Measurements from ENCODE around the gene ARPP21.

ARPP21 gene

DNA sequence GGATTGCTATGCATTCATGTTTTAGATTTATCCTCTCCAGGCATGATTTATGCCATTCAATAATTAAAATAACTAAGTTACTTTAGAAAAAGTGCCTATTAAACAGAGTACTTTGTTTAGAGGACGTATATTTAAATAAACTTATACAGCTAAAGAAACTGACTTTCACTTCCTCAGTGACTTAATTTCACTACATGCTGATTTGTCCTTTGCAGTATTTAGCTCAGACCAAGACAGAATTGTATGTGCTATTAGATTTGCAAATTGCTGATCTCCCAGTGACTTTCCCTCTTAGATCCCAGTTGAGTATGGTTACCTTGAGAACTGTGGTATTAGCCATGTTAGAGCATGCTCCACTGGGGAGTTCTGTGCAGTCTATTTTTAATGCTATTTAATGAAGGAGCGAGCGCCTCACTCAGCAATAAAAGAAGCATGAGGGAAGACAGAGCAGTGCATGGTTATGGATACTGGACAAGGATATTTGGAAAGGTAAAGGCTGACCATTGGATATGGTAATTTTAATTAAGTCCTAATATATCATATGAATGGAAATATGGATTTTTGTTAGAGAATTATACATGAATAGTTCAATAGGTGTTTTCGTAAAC is 2.7 kb downstream of the ARPP21 start:
- no peak for DNase-seq (ENCODE audit: low spot score)

- DNase-seq (ENCODE audit: low spot score), result no peak
These were observed 4.2 kb downstream of the ARPP21 start for GRCh38 chr3:35643495-35643894.

- no peak for DNase-seq (ENCODE audit: low spot score)
These were observed 5.1 kb downstream of the ARPP21 start for GRCh38 chr3:35644451-35644850.

GRCh38 chr3:35645189-35645588 is 5.9 kb downstream of the ARPP21 start:
- no peak for DNase-seq (ENCODE audit: low spot score)

DNA sequence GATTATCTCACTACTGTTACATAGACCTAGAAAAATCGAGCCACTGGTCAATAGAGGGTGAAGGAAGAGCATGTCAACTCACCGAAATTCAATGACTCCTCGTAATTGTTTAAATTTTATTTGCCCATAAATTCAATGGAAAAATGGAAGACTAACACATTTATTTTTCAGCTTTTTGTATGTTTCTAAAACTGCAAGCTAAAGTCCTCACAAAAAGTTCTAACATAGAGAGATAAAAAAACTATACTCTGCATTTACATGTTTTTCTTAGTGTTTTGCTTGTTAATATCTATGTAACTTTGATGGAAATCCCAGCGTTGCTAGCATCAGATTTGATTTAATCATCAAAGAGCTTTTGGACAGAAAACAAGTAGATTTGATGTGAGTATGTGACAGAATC is 6.8 kb downstream of the ARPP21 start:
- no peak for DNase-seq (ENCODE audit: low spot score)

DNA sequence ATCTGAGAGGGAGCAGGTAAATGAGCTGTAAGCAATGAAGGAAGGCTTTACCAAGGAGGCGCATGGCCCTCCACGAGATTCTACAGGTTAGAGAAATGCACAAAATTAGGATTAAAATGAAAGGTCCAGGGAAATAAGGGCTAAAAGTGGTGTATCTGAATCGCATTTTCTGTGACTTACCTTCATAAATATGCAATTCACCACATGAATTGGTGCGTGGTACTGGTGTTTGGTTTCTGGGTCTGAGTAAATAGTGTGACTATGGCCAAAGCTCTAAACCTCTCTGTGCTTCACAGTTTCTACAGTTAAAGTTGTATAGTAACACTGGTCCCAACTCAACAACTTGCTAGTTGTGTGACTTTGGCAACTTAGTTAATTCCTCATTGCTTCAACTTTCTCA is 8.1 kb downstream of the ARPP21 start:
- DNase-seq (ENCODE audit: low spot score), result no peak

- DNase-seq (ENCODE audit: low spot score), result no peak
These were observed 9.0 kb downstream of the ARPP21 start for GRCh38 chr3:35648347-35648746.

DNA sequence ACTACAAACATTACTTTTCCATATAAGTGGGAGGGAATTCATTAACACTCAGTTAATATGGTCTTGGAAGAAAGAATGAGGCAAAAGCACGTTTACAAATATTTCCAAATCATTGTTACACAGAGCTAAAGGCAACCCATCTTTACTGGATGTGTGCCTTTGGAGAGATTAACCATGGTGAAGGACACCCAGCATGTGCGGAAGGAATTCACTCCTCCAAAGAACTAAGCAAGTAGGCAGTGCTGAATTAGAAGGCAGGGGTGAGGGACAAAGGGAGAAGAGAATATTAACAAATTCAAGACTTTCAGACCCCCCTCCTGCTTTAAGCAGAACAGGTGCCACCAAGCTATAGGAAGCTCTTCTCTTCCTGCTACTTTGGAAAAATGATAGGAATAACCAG is 10.1 kb downstream of the ARPP21 start:
- DNase-seq (ENCODE audit: low spot score), result no peak

GRCh38 chr3:35651426-35651825 is 12.1 kb downstream of the ARPP21 start:
- DNase-seq (ENCODE audit: low spot score), result no peak

- no peak for DNase-seq (ENCODE audit: low spot score)
These were observed 12.5 kb downstream of the ARPP21 start for GRCh38 chr3:35651851-35652250.

GRCh38 chr3:35653347-35653746 is 14.0 kb downstream of the ARPP21 start:
- DNase-seq (ENCODE audit: low spot score), result no peak

GRCh38 chr3:35654476-35654875 is 15.2 kb downstream of the ARPP21 start:
- DNase-seq (ENCODE audit: low spot score), result no peak

DNA sequence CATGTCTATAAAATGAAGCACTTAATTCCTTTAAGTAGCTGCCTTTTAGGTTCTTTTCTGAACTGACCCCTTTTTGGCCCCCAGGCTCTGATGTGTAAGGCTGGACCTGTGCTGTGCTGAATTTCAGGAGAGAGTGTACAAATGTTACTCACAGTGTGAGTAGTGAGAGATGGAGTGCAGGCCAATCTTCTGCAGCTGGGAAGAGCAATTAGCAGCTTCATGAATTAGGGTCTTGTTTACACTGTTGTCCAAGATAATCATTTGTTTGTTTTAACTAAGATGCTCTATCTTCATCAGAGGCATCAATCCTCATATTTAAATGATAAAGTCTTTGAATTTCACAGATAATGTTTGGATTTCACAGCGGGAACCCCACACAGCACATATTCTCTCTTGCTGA is 19.4 kb downstream of the ARPP21 start:
- DNase-seq (ENCODE audit: low spot score), result no peak

DNA sequence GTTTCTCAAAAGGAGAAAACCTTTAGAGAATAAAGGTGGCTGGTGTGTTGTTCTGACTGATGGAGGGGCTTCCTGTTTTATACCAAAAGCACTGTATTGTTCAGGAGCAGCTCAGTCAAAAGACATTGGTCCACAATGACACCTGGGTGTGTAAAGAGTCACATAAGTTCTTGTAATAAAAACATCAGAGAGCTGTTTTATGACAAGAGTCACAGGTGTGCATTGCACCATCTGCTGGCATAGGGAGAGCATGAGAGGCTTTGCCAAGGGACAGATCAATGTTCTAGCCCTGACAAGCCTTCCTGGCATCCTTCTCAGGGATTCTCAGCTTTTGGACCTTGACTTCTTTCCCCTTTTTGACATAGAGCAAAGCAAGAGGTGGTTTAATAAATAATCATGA is 20.4 kb downstream of the ARPP21 start:
- peak; percentile 33 for DNase-seq (ENCODE audit: low spot score)

- DNase-seq (ENCODE audit: low spot score), result no peak
These were observed 24.1 kb downstream of the ARPP21 start for GRCh38 chr3:35663471-35663870.

DNA sequence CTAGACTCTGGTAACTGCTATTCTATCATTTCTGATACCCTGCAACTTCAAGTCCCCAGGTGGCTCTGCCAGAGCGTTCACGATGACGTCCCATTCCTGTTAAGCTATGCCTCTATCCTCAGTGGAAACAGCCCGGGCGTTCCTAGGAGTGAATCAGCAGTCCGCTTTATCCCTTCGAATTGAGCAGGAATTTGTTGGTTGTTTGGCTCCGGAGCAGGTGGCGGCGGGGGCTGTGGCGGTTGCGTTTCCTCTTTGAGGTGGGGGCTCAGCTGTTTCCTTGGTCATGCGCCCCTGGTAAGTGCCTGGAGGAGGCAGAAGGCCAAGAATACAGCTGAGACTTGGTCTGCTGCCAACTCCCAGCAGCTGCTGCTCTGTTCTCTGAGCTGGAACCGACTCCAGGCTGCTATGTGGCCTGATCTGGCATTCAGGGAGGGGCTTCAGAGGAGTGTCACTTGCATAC is 25.2 kb downstream of the ARPP21 start:
- DNase-seq (ENCODE audit: low spot score), result no peak

DNA sequence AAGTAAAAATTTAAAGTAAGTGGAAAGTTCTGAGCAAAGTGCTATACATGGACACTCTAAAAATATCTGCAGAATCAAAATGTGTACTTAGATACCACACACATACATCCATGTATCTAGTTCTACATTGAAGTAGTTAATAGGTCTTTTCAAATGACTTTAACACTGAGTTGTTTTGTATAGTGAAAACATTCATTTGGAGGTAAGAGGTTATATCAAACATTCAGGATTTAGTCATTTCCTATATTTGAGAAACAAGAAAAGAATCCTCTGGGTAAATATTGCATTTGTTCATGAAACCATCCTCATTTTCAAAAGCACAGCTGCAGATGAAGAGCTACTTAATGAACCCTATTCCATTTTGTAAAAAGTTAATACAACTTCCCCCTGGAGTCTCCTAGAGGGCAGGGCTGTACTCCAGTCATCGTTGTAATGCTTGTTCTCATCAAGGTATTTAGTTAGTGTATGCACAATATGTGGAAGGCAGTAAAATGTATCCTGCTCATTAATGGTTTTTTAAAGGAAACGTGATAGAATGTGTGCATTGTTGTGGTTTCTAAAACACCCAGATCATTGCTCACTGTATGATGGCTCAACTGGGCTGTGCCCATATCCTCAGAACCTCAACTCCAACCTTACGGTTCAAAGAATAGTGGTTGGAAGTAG is 26.2 kb downstream of the ARPP21 start:
- DNase-seq (ENCODE audit: low spot score), result peak; percentile 5

- DNase-seq (ENCODE audit: low spot score), result no peak
These were observed 27.6 kb downstream of the ARPP21 start for GRCh38 chr3:35666888-35667287.

DNA sequence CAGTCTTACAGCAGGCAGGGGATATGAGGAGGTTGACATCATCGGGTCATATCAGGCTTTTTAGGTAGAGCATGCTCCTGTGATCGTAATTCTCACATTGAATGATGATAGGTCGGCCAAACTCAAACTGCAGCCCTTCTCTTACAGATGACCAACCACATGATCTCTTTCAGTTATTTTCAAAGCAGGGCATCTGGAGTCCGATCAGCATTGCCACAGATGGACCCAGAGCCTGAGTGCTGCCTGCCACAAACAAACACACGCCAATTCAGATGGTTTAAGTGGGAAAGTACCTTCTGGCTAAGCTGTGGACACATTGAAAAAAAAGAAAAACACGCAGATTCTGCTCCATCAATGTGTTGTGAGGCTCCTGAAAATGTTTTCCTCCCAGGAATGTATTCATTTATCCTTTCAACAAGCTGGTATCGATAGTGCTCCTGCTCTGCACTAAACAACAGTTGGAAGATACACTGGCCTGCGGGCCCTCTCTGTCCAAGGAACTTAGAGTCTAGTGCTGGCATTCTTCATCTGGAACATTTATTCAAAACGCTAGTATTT is 31.2 kb downstream of the ARPP21 start:
- no peak for DNase-seq (ENCODE audit: low spot score)

DNA sequence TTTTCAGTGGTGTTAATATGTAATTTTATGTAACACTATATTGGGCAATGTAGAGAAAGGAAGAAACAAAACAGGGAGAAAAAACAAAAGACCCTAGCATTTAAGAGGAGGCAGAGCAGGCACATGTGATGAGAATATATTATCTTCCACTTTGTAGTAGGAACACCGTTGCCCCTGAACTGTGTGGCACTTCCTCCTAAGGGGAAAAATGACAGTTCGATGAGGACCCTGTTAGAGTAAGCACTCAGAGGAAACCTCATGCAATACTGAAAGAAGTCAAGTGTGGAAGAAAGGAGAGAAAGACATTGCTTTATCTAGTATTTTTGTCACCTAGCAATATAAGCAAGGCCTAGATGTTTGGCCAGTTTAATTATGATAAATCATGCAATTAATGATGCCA is 32.2 kb downstream of the ARPP21 start:
- no peak for DNase-seq (ENCODE audit: low spot score)

- DNase-seq (ENCODE audit: low spot score), result no peak
These were observed 33.7 kb downstream of the ARPP21 start for GRCh38 chr3:35673017-35673416.

- no peak for DNase-seq (ENCODE audit: low spot score)
These were observed 35.3 kb downstream of the ARPP21 start for GRCh38 chr3:35674451-35675109.

DNA sequence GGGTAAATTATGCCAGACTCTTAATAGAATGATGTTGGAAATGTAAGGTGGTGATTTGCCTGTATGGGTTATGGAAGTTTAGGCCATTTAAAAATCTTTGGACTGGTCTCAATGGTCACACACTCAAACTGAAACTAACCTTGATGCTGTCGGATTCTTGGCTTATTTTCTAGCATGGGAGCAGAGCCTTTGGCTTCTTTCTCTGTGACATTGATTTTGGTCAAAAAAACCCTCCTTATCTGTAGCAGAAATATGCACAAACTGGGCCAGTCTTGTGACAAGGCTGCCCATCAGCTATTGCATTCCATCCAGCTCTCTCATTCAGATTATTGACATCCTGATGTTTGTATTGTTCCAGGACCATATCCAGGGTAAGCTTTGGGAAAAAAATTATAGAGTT is 35.9 kb downstream of the ARPP21 start:
- no peak for DNase-seq (ENCODE audit: low spot score)
